Measurements from ENCODE around the gene TMED9.

- TF ChIP-seq, protein P1, sequence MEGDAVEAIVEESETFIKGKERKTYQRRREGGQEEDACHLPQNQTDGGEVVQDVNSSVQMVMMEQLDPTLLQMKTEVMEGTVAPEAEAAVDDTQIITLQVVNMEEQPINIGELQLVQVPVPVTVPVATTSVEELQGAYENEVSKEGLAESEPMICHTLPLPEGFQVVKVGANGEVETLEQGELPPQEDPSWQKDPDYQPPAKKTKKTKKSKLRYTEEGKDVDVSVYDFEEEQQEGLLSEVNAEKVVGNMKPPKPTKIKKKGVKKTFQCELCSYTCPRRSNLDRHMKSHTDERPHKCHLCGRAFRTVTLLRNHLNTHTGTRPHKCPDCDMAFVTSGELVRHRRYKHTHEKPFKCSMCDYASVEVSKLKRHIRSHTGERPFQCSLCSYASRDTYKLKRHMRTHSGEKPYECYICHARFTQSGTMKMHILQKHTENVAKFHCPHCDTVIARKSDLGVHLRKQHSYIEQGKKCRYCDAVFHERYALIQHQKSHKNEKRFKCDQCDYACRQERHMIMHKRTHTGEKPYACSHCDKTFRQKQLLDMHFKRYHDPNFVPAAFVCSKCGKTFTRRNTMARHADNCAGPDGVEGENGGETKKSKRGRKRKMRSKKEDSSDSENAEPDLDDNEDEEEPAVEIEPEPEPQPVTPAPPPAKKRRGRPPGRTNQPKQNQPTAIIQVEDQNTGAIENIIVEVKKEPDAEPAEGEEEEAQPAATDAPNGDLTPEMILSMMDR (IDR thresholded peaks at IDR 0.05; ENCODE audit: extremely low read depth in 1 of 2, insufficient read depth in 1 of 2, low read depth in 1 of 2, low read length in 2 of 2) = no peak
- TF ChIP-seq POLR2A (IDR thresholded peaks at IDR 0.05; ENCODE audit: low read depth, low read length) (peak; percentile 94), POLR2AphosphoS5 (IDR thresholded peaks at IDR 0.05; ENCODE audit: insufficient read depth, low read depth, low read length) (peak; percentile 94), FOS (IDR thresholded peaks at IDR 0.05; ENCODE audit: borderline replicate concordance, insufficient read depth, low read length) (no peak)
- TF ChIP-seq, protein P2, sequence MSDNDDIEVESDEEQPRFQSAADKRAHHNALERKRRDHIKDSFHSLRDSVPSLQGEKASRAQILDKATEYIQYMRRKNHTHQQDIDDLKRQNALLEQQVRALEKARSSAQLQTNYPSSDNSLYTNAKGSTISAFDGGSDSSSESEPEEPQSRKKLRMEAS (IDR thresholded peaks at IDR 0.05; ENCODE audit: insufficient read depth, insufficient read length) = no peak
These were observed 7.9 kb downstream of the TMED9 start, which contains the start of gene B4GALT7 for GRCh38 chr5:177599731-177600507.
